K562 (cell line): Measurements from ENCODE around the gene NMNAT2.

Experiments used
- BRCA1 ChIP-seq, 2 experiments: fragments of 450-650 bp in 1 of 2; sonication (generic) in 1 of 2; formaldehyde crosslinking in 1 of 2; IDR thresholded peaks; 2 replicates each; pipeline versions ENCODE4 v1.5.0 to v1.6.1; 2017 to 2020; ENCODE audit warnings: mild to moderate bottlenecking in 1 of 2, missing genetic modification reagents in 1 of 2
- CAMTA2 ChIP-seq: fragments of 250-450 bp; sonication (Bioruptor Pico); conservative IDR thresholded peaks from 2 replicates; pipeline ENCODE4 v1.5.1; 2022
- CEBPB ChIP-seq: fragments of 450-650 bp; IDR thresholded peaks from 2 replicates; pipeline ENCODE4 v1.6.1; 2016; ENCODE audit warnings: missing genetic modification characterization, missing compliant biosample characterization
- E2F1 ChIP-seq: sonication (generic); formaldehyde crosslinking; IDR thresholded peaks from 2 replicates; pipeline ENCODE4 v1.8.1; 2023; ENCODE audit warnings: mild to moderate bottlenecking, missing genetic modification reagents, moderate library complexity
- MYC ChIP-seq, 2 experiments: fragments of 250-450 bp in 1 of 2; sonication (Bioruptor Pico) in 1 of 2; IDR thresholded peaks; 2 replicates each; pipeline versions ENCODE4 v1.5.1 to v1.6.1; 2012 to 2021; ENCODE audit warnings: low read depth in 2 of 2, borderline replicate concordance in 1 of 2, improper control_type of control experiment in 1 of 2, low read length in 1 of 2, mild to moderate bottlenecking in 1 of 2, moderate library complexity in 1 of 2
- MYNN ChIP-seq, 2 experiments: sonication (generic); formaldehyde crosslinking in 1 of 2; IDR thresholded peaks; 2 replicates each; pipeline versions ENCODE4 v1.5.0 to v1.6.1; 2016 to 2020; ENCODE audit warnings: antibody characterized with exemption in 1 of 2, missing genetic modification reagents in 1 of 2
- POLR2AphosphoS2 ChIP-seq: IDR thresholded peaks from 2 replicates; pipeline ENCODE4 v1.6.1; 2012; ENCODE audit warnings: low read length, improper control_type of control experiment
- TARDBP ChIP-seq: fragments of 450-650 bp; IDR thresholded peaks from 2 replicates; pipeline ENCODE4 v1.6.1; 2016
- YY1 ChIP-seq, 3 experiments: IDR thresholded peaks; 2 replicates each; pipeline ENCODE4 v1.6.1; 2011; ENCODE audit warnings: low read length in 2 of 3, mild to moderate bottlenecking in 2 of 3, moderate library complexity in 2 of 3, borderline replicate concordance in 1 of 3, control low read depth in 1 of 3, low read depth in 1 of 3; ENCODE audit not compliant: insufficient read depth in 3 of 3, insufficient replicate concordance in 2 of 3, control insufficient read depth in 1 of 3, insufficient read length in 1 of 3; ENCODE audit errors: extremely low read depth in 1 of 3
- ZNF232 ChIP-seq: sonication (generic); formaldehyde crosslinking; IDR thresholded peaks from 2 replicates; pipeline ENCODE4 v1.8.0; 2022; ENCODE audit warnings: mild to moderate bottlenecking, missing genetic modification reagents
- ZNF274 ChIP-seq: IDR thresholded peaks from 2 replicates; pipeline ENCODE4 v1.6.1; 2011; ENCODE audit warnings: low read depth, mild to moderate bottlenecking, low read length, moderate library complexity, borderline replicate concordance

DNA sequence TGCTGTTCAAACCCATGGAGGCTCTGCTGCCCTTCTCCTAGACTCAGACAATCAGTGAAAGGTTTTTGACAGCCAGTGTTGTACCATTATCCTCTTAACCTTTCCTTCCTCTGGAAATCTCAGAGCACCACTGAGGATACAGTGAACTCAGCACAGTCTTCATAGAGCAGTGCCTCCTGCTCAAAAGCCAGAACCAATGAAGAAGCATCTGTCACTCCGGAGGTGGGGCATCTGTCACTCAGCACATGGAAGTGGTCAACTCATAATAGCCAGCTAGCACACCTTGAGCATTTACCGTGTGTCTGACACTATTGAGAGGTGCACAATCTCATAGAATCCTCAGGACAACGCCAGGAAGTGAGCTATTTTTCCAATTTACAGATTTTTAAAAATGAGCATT is 62.4 kb downstream of the NMNAT2 start:
- no peak for TF ChIP-seq CAMTA2 (CRISPR knock-in tag)
- no peak for TF ChIP-seq MYC (IDR thresholded peaks at IDR 0.05; ENCODE audit: low read depth, low read length)
- no peak for TF ChIP-seq MYC (CRISPR knock-in tag; IDR thresholded peaks at IDR 0.05; ENCODE audit: borderline replicate concordance, low read depth)
- TF ChIP-seq BRCA1 (IDR thresholded peaks at IDR 0.05): no peak
- no peak for TF ChIP-seq BRCA1 (CRISPR knock-in tag; IDR thresholded peaks at IDR 0.05)
- no peak for TF ChIP-seq MYNN (IDR thresholded peaks at IDR 0.05)
- no peak for TF ChIP-seq MYNN (CRISPR knock-in tag; IDR thresholded peaks at IDR 0.05)
- no peak for TF ChIP-seq ZNF232 (CRISPR knock-in tag)
- TF ChIP-seq POLR2AphosphoS2: no peak
- no peak for TF ChIP-seq TARDBP
- no peak for TF ChIP-seq E2F1 (CRISPR knock-in tag)
- no peak for TF ChIP-seq CEBPB (tag)
- TF ChIP-seq YY1 (IDR thresholded peaks at IDR 0.05; ENCODE audit: borderline replicate concordance in 1 of 3, control insufficient read depth in 1 of 3, extremely low read depth in 1 of 3, insufficient read depth in 3 of 3, insufficient read length in 1 of 3, insufficient replicate concordance in 2 of 3, low read depth in 1 of 3, low read length in 2 of 3): no peak
- TF ChIP-seq ZNF274: no peak
